Measurements from ENCODE around the gene CCL18. TPM values are rescaled to one million over a fixed set of nuclear protein-coding genes. Genes with fewer than 3 reads are reported as not detected.
"Not testable (repeated sequence)": the region's sequence is repeated elsewhere in the genome, so short reads cannot be mapped to it uniquely, and the experiment has no call there.

CCL18 gene
- total and polyA plus RNA-seq, 9 donors, result 0.20 to 28.4 (median 0.90) TPM; not detected in 3

GRCh38 chr17:36083691-36084090 lies 19.6 kb downstream of the CCL18 start:
- 82 to 89% (median 85%) methylated on average over 2 of the region's 2 CpGs for WGBS, 3 donors
- H3K4me1 ChIP-seq (ENCODE audit: insufficient read depth); H3K9me3 ChIP-seq; intact Hi-C loops (cut with DNase I); H3K36me3 ChIP-seq; H3K4me3 ChIP-seq; H3K27ac ChIP-seq; H3K27me3 ChIP-seq; DNase-seq: not testable (repeated sequence)

DNA sequence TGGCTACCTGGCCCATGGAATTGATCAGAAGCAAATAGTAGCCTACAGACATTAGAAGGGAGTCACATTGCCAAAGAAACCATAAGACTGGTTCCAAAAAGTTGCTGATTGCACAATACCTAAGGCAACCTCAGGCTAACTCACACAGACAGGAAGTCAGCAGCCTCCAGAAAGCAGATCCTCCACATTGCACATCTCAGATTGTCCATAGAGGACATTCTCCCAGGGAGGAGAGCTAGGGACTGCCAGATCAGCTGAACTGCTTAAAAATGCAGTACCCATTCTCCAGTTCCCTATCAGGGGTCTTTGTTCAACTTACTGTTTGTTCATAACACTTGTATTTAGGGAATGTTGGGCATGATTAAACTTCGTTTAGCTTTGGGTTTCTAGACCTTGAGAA lies 21.7 kb downstream of the CCL18 start:
- DNase-seq, result no peak
- intact Hi-C loops (cut with DNase I), result loop anchor here in 1 of 4 donors (5.0 kb wide), 1 partner anchor 1188 kb away; no protein-coding TSS in a partner anchor

GRCh38 chr17:36086791-36087190 lies 22.7 kb downstream of the CCL18 start:
- intact Hi-C loops (cut with DNase I), result loop anchor here in 1 of 4 donors (5.0 kb wide), 1 partner anchor 1189 kb away; no protein-coding TSS in a partner anchor
- Histone ChIP-seq H3K4me1 (ENCODE audit: insufficient read depth) (no peaks in the 10 kb centered on the region), H3K36me3 (no peaks in the 10 kb centered on the region), H3K4me3 (no peak overlapping the region), H3K9me3 (no peaks in the 10 kb centered on the region), H3K27me3 (no peaks in the 10 kb centered on the region), H3K27ac (no peak overlapping the region)
- no peak for DNase-seq
- WGBS, 3 donors, result 39 to 60% (median 60%) methylated on average over 1 of the region's 1 CpG
- TF ChIP-seq, protein P1, sequence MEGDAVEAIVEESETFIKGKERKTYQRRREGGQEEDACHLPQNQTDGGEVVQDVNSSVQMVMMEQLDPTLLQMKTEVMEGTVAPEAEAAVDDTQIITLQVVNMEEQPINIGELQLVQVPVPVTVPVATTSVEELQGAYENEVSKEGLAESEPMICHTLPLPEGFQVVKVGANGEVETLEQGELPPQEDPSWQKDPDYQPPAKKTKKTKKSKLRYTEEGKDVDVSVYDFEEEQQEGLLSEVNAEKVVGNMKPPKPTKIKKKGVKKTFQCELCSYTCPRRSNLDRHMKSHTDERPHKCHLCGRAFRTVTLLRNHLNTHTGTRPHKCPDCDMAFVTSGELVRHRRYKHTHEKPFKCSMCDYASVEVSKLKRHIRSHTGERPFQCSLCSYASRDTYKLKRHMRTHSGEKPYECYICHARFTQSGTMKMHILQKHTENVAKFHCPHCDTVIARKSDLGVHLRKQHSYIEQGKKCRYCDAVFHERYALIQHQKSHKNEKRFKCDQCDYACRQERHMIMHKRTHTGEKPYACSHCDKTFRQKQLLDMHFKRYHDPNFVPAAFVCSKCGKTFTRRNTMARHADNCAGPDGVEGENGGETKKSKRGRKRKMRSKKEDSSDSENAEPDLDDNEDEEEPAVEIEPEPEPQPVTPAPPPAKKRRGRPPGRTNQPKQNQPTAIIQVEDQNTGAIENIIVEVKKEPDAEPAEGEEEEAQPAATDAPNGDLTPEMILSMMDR (IDR thresholded peaks at IDR 0.05), result no peak
- TF ChIP-seq POLR2A (IDR thresholded peaks at IDR 0.05), result no peak
- TF ChIP-seq EP300 (IDR thresholded peaks at IDR 0.05), result no peak

More for the DNA sequence above, 21.7 kb downstream of the CCL18 start:
- H3K4me3 ChIP-seq, result no peak overlapping the region
- H3K9me3 ChIP-seq, result no peaks in the 10 kb centered on the region
- no peaks in the 10 kb centered on the region for H3K4me1 ChIP-seq (ENCODE audit: insufficient read depth)
- no peaks in the 10 kb centered on the region for H3K36me3 ChIP-seq
- H3K27me3 ChIP-seq, result no peaks in the 10 kb centered on the region
- no peak overlapping the region for H3K27ac ChIP-seq
- 5 to 29% (median 15%) methylated on average over 1 of the region's 1 CpG for WGBS, 3 donors
- TF ChIP-seq, protein P1 (IDR thresholded peaks at IDR 0.05), result no peak
- TF ChIP-seq POLR2A (IDR thresholded peaks at IDR 0.05) (no peak), EP300 (IDR thresholded peaks at IDR 0.05) (no peak)

DNA sequence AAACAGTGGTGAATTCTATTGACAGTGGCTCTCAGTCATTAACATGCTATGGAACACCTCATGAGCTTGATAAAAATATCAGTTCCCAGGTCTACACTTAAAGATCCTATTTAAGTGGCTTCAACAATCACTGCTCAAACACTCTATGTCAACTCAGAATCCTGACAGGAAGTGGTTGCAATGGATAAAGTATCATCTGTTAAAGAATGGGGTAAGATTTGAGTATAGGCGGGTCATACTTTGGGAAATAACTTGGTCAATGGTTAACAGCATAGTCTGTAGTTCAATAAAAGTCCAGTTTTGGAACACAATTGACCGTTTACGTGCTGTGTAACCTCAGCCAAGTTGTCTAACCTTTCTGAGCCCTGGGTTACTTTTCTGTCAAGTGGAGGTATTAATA lies 23.4 kb downstream of the CCL18 start:
- H3K4me3 ChIP-seq; H3K27me3 ChIP-seq; H3K9me3 ChIP-seq; H3K4me1 ChIP-seq (ENCODE audit: insufficient read depth); H3K27ac ChIP-seq; DNase-seq; H3K36me3 ChIP-seq: not testable (repeated sequence)
- WGBS, 3 donors, result 91 to 100% (median 95%) methylated on average over 1 to 3 of the region's 3 CpGs
- intact Hi-C loops (cut with DNase I), result loop anchor here in 1 of 4 donors (5.0 kb wide), 1 partner anchor 1190 kb away; no protein-coding TSS in a partner anchor

DNA sequence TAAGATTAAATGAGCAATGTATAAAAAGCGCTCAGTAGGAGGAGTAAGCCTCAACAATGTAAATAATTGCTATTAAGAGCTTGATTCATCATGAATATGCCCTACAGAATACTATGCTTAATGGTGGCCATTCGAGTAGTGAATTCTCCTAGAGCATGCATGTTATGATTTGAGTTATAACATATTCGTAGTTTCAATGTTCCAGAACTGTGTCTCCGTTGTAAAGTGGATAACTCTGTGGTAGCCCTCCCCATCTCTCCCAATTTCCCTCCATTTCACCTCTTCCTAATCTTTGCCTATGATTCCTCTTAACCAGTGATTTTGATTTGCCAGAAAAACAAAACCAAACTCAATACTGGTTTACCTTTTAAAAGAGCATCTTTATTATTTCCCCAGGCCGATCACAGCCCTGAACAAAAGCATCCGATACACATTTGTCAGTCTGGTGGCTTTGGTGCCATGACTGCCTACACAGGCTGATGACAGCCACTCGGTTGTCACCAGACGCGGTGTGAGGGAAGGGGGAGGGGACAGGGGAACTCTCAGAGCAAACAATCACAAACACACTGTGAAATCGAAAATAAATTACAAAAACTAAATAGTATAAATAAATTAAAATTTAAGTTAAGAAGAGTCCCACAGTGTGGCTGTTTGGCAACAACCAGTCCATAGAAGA lies 24.0 kb downstream of the CCL18 start:
- not testable (repeated sequence) for H3K27me3 ChIP-seq; H3K36me3 ChIP-seq; H3K4me1 ChIP-seq (ENCODE audit: insufficient read depth); H3K27ac ChIP-seq; DNase-seq; H3K4me3 ChIP-seq; H3K9me3 ChIP-seq
- WGBS, 3 donors, result 78 to 83% (median 79%) methylated on average over 9 to 10 of the region's 10 CpGs
- intact Hi-C loops (cut with DNase I), result loop anchor here in 1 of 4 donors (5.0 kb wide), 1 partner anchor 1191 kb away; no protein-coding TSS in a partner anchor

- no peak overlapping the region for H3K4me3 ChIP-seq
- H3K36me3 ChIP-seq, result no peaks in the 10 kb centered on the region
- no peak for DNase-seq
- H3K27me3 ChIP-seq, result no peaks in the 10 kb centered on the region
- TF ChIP-seq, protein P1 (IDR thresholded peaks at IDR 0.05), result no peak
- no peak for TF ChIP-seq EP300 (IDR thresholded peaks at IDR 0.05)
- no peak overlapping the region for H3K27ac ChIP-seq
- H3K4me1 ChIP-seq (ENCODE audit: insufficient read depth), result no peaks in the 10 kb centered on the region
- intact Hi-C loops (cut with DNase I), result loop anchor here in 1 of 4 donors (5.0 kb wide), 1 partner anchor 1192 kb away; no protein-coding TSS in a partner anchor
- WGBS, 3 donors, result 70 to 82% (median 79%) methylated on average over 14 of the region's 14 CpGs
- H3K9me3 ChIP-seq, result no peaks in the 10 kb centered on the region
Observed at GRCh38 chr17:36088670-36089338, 24.7 kb downstream of the CCL18 start.
